SIG-M5 (cell line): ENCODE results near the gene NCF4.

Experiments used
- DNase-seq: peaks from one replicate; lab custom pipeline; 2025; lab: John Stamatoyannopoulos, UW

NCF4 gene

DNA sequence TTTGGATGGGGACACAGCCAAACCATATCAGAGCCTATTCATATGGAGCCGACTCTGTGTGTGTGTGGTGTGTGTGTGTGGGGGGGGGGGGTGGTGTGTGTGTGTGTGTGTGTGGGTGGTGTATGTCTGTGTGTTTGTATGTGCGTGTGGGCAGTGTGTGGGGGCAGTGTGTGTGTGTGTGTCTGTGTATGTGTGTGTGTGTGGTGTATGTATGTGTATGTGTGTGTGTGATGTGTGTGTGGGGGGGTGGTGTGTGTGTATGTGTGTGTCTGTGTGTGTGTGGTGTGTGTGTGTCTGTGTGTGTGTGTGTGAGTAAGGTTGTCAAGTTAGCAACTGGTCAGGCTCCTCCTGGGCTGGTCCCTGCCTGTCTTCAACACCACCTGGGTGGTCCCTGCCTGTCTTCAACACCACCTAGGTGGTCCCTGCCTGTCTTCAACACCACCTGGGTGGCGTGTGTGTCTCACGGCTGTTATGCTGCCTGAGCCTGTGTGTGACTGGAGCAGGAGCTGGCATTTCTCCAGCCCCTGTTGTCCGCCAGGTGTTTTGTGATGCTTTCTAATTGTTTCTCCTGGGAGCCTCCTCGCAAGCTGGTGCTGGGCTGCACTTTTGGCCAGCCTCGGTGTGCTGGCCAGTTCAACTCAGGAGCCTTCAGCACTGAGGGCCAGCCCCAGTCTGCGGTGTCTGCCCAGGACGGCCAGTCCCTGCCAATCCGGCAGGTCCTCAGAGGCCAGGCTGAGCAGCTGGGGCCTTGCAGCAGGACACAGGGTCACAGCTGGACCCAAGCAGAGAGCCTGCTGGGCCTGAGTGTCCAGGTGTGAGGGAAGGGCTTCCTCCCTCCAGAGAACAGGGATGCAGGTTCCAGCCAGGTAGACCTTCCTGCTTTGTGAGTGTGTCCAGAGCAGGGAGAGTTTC, 22.4 kb upstream of the NCF4 start:
- no peak for DNase-seq

DNA sequence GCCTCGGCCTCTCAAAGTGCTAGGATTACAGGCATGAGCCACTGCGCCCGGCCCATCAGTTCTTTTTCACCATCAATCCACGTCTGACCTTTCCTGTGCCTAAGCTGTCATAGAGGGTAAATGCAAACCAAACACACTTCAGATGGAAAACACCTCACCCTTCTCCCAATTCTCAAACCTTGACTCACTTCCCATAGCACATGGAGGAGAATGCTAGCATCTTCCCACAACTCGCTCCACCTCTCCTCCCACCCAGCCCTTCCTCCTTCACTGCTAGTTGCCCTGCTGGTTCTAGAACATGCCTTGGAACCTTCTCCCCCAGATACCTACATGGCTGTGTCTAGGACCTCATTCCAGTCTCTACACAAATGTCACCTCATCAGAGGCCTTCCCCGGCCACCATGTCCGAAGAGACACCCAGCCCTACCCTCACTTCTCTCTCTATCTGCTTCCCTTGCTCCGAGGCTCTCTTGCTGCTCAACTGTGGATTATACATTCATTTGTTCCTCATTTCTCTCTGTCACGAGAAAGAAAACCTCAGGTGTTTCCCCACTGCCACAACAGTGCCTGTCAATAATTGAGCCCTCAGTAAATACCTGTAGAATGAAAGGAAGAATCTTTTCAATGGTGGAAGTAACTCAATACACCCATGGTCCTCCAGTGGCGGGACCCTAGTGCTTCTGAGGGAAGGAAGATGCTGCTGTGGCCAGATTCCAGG, 21.3 kb upstream of the NCF4 start:
- DNase-seq: no peak

DNA sequence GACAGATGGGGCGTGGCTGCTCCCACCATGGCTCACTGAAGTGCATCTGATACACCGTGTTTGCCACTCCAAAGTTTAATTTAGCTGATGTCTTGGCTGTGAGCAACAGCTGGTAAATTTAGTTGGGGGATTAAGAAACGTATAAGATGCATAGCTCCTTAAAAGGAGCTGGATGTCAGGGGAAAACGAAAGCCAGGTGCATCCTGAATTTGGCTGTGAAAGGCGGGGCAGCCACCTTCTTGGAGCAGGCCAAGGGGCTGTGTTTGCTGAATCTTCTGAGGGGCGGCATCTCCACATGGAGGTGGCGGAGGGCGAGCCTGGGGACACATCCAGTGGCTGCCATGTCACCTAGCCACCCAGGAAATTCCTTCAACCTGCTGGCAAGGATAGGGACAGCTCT, 20.7 kb upstream of the NCF4 start:
- no peak for DNase-seq

DNA sequence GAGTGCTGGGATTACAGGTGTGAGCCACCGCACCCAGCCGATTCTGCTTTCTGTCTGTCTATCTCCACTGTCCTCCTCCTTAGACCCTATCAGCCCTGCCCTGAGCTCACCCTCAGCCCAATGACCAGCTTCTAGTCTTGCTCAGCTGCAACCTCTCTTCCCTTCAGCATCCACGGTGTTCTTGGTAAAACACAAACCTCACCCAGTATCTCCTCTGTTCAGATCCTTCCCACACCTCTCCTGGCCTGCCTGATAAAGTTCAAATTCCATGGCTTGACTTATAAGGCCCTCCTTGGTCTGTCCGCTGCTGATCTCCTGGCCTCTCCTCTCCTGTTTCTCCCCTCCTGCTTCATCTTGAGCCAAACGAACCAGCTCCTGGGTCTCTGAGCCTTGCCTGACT, 14.5 kb upstream of the NCF4 start:
- no peak for DNase-seq

GRCh38 chr22:36846949-36847348, 13.9 kb upstream of the NCF4 start:
- no peak for DNase-seq

GRCh38 chr22:36850056-36850455, 10.8 kb upstream of the NCF4 start:
- no peak for DNase-seq

- no peak for DNase-seq
These were observed 10.1 kb upstream of the NCF4 start for GRCh38 chr22:36850682-36851081.

- no peak for DNase-seq
These were observed 8.5 kb upstream of the NCF4 start for GRCh38 chr22:36852056-36852973.

- no peak for DNase-seq
These were observed 7.3 kb upstream of the NCF4 start for GRCh38 chr22:36853407-36854099.

DNA sequence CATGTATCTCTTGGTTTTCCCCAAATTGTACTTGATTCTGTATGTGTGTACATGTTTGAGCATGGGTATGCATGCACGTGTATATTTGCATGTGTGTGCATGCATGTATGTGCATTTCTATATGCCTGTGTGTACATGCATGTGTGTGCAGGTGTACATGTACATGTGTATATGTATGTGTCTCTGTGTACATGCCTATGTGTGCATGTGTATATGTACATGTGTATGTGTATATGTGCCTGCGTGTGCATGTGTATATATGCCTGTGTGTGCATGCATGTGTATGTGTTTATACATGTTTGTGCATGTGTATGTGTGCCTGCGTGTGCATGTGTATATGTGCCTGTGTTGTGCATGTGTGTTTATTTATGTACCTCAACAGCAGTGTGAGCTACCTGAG, 5.3 kb upstream of the NCF4 start:
- no peak for DNase-seq

- no peak for DNase-seq
These were observed 4.5 kb upstream of the NCF4 start for GRCh38 chr22:36856121-36856791.

- no peak for DNase-seq
These were observed 4.0 kb upstream of the NCF4 start for GRCh38 chr22:36856792-36857135.

- no peak for DNase-seq
These were observed 2.6 kb upstream of the NCF4 start for GRCh38 chr22:36858156-36858555.

DNA sequence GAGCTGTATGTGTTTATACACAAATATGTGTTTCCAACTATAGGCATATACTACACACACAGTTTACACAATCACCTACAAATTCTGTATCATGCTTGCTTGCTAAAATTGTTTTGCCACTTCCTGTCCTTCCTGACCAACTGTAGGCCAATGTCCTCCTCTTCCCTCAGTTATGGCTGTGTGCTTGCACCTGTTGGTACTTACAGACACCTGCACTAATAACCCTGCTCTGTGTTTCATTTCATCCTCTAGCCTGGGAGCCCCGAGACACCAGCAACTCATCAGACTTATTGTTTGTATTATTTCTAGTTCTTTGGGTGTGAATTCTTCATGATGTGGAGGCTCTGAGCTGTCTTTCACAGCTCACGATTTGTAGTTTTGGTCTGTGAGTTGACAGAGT, 1.8 kb upstream of the NCF4 start:
- DNase-seq: no peak

- DNase-seq: no peak
These were observed 789 bp upstream of the NCF4 start for GRCh38 chr22:36860017-36860416.

GRCh38 chr22:36860438-36860820, 377 bp upstream of the NCF4 start:
- no peak for DNase-seq

GRCh38 chr22:36862251-36863242, 1.7 kb downstream of the NCF4 start:
- no peak for DNase-seq

DNA sequence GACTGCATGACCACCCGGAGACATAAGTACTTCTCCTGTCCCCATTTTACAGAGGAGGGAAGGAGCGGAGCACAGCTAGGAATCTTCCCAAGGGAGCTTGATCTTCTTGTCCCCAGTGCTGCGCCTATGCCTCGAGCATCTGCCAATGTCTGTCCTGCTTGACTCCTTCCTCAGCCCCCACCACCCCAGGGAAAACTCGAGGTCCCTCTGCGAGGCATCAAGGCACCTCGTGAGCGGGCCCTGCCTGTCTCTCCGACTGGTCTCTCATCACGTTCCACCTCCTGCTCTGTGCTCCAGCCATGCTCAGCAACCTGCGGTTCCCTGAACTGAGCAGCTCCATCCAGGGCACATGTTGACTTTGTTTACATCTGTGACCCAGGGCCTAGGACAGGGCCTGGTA, 2.5 kb downstream of the NCF4 start:
- DNase-seq: no peak

GRCh38 chr22:36863979-36864378, 3.2 kb downstream of the NCF4 start:
- DNase-seq: no peak
